IMR-90 (cell line): Measurements from ENCODE around the gene SSPN. TPM values are rescaled to one million over a fixed set of nuclear protein-coding genes. Genes with fewer than 3 reads are reported as not detected.

ENCODE experiments used
- ATAC-seq: fragments of 200-7000 bp; cut with Tn5 transposase; 2 replicates; pipeline ENCODE4 v1.9.1; 2020; ENCODE audit warnings: low read depth, mild to moderate bottlenecking, moderate library complexity
- BruUV-seq: library from RNA; stranded (reverse); fragments of 400-500 nt; replicated peaks from 2 replicates; lab custom pipeline; 2021; lab: Mats Ljungman, UMichigan
- CTCF ChIA-PET: fragments of 300-600 bp; formaldehyde crosslinking; extraction: SDS; loops from one replicate; lab custom pipeline; 2021; ENCODE audit warnings: antibody characterized with exemption; lab: Yijun Ruan, JAX
- POLR2A ChIA-PET: fragments of 300-600 bp; sonication (Branson Sonifier 250); formaldehyde crosslinking; loops from one replicate; lab custom pipeline; 2022; ENCODE audit warnings: antibody characterized with exemption; ENCODE audit not compliant: unreplicated experiment; lab: Charles Lee
- DNase-seq: peaks from one replicate; pipeline ENCODE4 v3.0.0; 2013
- H2AFZ ChIP-seq: replicated peaks from 2 replicates; pipeline ENCODE3; 2013; ENCODE audit warnings: low read length, mild to moderate bottlenecking; ENCODE audit not compliant: poor library complexity
- H2AK5ac ChIP-seq: 2 replicates; pipeline ENCODE4 v1.6.1; 2013; ENCODE audit warnings: low read depth, low read length, inconsistent platforms
- H2AK9ac ChIP-seq: replicated peaks from 2 replicates; pipeline ENCODE3; 2013; ENCODE audit warnings: mild to moderate bottlenecking, low read depth, low read length, moderate library complexity; ENCODE audit not compliant: poor library complexity
- H2BK120ac ChIP-seq: 2 replicates; pipeline ENCODE4 v1.6.1; 2013; ENCODE audit warnings: low read depth, low read length, inconsistent platforms
- H2BK15ac ChIP-seq: 3 replicates; pipeline ENCODE4 v1.6.1; 2013; ENCODE audit warnings: low read depth, low read length, inconsistent platforms
- H2BK20ac ChIP-seq: 2 replicates; pipeline ENCODE4 v1.6.1; 2013; ENCODE audit warnings: low read depth, mild to moderate bottlenecking, inconsistent platforms, low read length, moderate library complexity
- H2BK5ac ChIP-seq: 2 replicates; pipeline ENCODE4 v1.6.1; 2013; ENCODE audit warnings: mild to moderate bottlenecking, low read depth, low read length, inconsistent platforms; ENCODE audit not compliant: poor library complexity, severe bottlenecking
- H3K14ac ChIP-seq: replicated peaks from 2 replicates; pipeline ENCODE4 v1.6.1; 2013; ENCODE audit warnings: low read depth, low read length, inconsistent platforms
- H3K18ac ChIP-seq: 2 replicates; pipeline ENCODE4 v1.6.1; 2013; ENCODE audit warnings: low read depth, low read length, control low read depth
- H3K23ac ChIP-seq: 2 replicates; pipeline ENCODE4 v1.6.1; 2013; ENCODE audit warnings: low read depth, low read length, inconsistent platforms
- H3K27ac ChIP-seq: 2 replicates; pipeline ENCODE4 v1.5.1; 2013; ENCODE audit warnings: mild to moderate bottlenecking, control low read depth, low read length; ENCODE audit not compliant: insufficient read depth
- H3K27me3 ChIP-seq: 2 replicates; pipeline ENCODE4 v1.6.1; 2013; ENCODE audit warnings: low read length; ENCODE audit not compliant: control insufficient read depth, insufficient read depth
- H3K36me3 ChIP-seq: 2 replicates; pipeline ENCODE4 v1.6.1; 2013; ENCODE audit warnings: low read length, mixed read lengths; ENCODE audit not compliant: control insufficient read depth, insufficient read depth
- H3K4ac ChIP-seq: 2 replicates; pipeline ENCODE4 v1.6.1; 2013; ENCODE audit warnings: low read depth, low read length, inconsistent platforms
- H3K4me1 ChIP-seq: 2 replicates; pipeline ENCODE4 v1.6.1; 2013; ENCODE audit warnings: low read length, mixed read lengths; ENCODE audit not compliant: control insufficient read depth, insufficient read depth
- H3K4me2 ChIP-seq: 2 replicates; pipeline ENCODE4 v1.6.1; 2013; ENCODE audit warnings: low read depth, mild to moderate bottlenecking, control low read depth, low read length, moderate library complexity
- H3K4me3 ChIP-seq: 2 replicates; pipeline ENCODE4 v1.5.1; 2013; ENCODE audit warnings: low read depth, mild to moderate bottlenecking, control low read depth, low read length, moderate library complexity; ENCODE audit not compliant: insufficient read depth
- H3K56ac ChIP-seq: 2 replicates; pipeline ENCODE4 v1.6.1; 2013; ENCODE audit warnings: low read length, inconsistent platforms; ENCODE audit not compliant: insufficient read depth; ENCODE audit errors: extremely low read depth
- H3K79me1 ChIP-seq, 2 experiments: 2 replicates each; pipeline ENCODE4 v1.6.1; 2013; ENCODE audit warnings: low read length in 2 of 2, inconsistent platforms in 1 of 2, low read depth in 1 of 2
- H3K9ac ChIP-seq: 2 replicates; pipeline ENCODE4 v1.6.1; 2013; ENCODE audit warnings: low read depth, low read length, control low read depth
- H3K9me1 ChIP-seq: 2 replicates; pipeline ENCODE4 v1.6.1; 2013; ENCODE audit warnings: low read length, inconsistent platforms; ENCODE audit not compliant: insufficient read depth
- H3K9me3 ChIP-seq: 2 replicates; pipeline ENCODE4 v1.6.1; 2013; ENCODE audit warnings: low read length; ENCODE audit not compliant: control insufficient read depth, insufficient read depth
- H4K20me1 ChIP-seq: 2 replicates; pipeline ENCODE4 v1.6.1; 2013; ENCODE audit warnings: low read length, inconsistent platforms; ENCODE audit not compliant: insufficient read depth
- H4K5ac ChIP-seq: 2 replicates; pipeline ENCODE4 v1.6.1; 2013; ENCODE audit warnings: mild to moderate bottlenecking, low read depth, low read length, control low read depth
- H4K8ac ChIP-seq, 2 experiments: 2 replicates each; pipeline ENCODE4 v1.6.1; 2013; ENCODE audit warnings: low read depth in 2 of 2, low read length in 2 of 2, control low read depth in 1 of 2, inconsistent platforms in 1 of 2
- H4K91ac ChIP-seq: 2 replicates; pipeline ENCODE4 v1.6.1; 2013; ENCODE audit warnings: low read depth, low read length, inconsistent platforms; ENCODE audit not compliant: insufficient read depth
- BHLHE40 ChIP-seq: fragments of 150-350 bp; IDR thresholded peaks from 2 replicates; pipeline ENCODE4 v1.6.1; 2016; ENCODE audit warnings: mild to moderate bottlenecking, low read depth, low read length
- CEBPB ChIP-seq: IDR thresholded peaks from 2 replicates; pipeline ENCODE4 v1.6.1; 2012; ENCODE audit warnings: low read depth, low read length, improper control_type of control experiment
- CHD1 ChIP-seq: IDR thresholded peaks from 2 replicates; pipeline ENCODE4 v1.6.1; 2012; ENCODE audit warnings: low read depth, low read length, improper control_type of control experiment
- FOS ChIP-seq: fragments of 150-350 bp; IDR thresholded peaks from 2 replicates; pipeline ENCODE4 v1.6.1; 2016; ENCODE audit warnings: low read depth, low read length
- MAFK ChIP-seq: IDR thresholded peaks from 2 replicates; pipeline ENCODE4 v1.6.1; 2012; ENCODE audit warnings: low read depth, low read length, improper control_type of control experiment
- MAZ ChIP-seq: IDR thresholded peaks from 2 replicates; pipeline ENCODE4 v1.6.1; 2012; ENCODE audit warnings: low read depth, mild to moderate bottlenecking, low read length, improper control_type of control experiment, moderate library complexity, borderline replicate concordance
- MXI1 ChIP-seq: IDR thresholded peaks from 2 replicates; pipeline ENCODE4 v1.6.1; 2012; ENCODE audit warnings: low read depth, mild to moderate bottlenecking, low read length, moderate library complexity, borderline replicate concordance
- NFE2L2 ChIP-seq: fragments of 150-350 bp; IDR thresholded peaks from 2 replicates; pipeline ENCODE4 v1.6.1; 2016; ENCODE audit warnings: low read depth, mild to moderate bottlenecking, low read length
- POLR2A ChIP-seq: IDR thresholded peaks from 2 replicates; pipeline ENCODE4 v1.6.1; 2012; ENCODE audit warnings: mild to moderate bottlenecking, low read depth, low read length
- RAD21 ChIP-seq: IDR thresholded peaks from 2 replicates; pipeline ENCODE4 v1.6.1; 2012; ENCODE audit warnings: low read length, improper control_type of control experiment
- RCOR1 ChIP-seq: IDR thresholded peaks from 2 replicates; pipeline ENCODE4 v1.6.1; 2012; ENCODE audit warnings: mild to moderate bottlenecking, low read length, improper control_type of control experiment; ENCODE audit not compliant: insufficient replicate concordance
- RFX5 ChIP-seq: IDR thresholded peaks from 2 replicates; pipeline ENCODE4 v1.8.0; 2012; ENCODE audit warnings: low read depth, mild to moderate bottlenecking, low read length, moderate library complexity
- SMC3 ChIP-seq: fragments of 150-350 bp; IDR thresholded peaks from 2 replicates; pipeline ENCODE4 v1.6.1; 2016; ENCODE audit warnings: low read depth, mild to moderate bottlenecking, antibody characterized with exemption, low read length, moderate library complexity
- USF2 ChIP-seq: fragments of 150-350 bp; IDR thresholded peaks from 2 replicates; pipeline ENCODE4 v1.6.1; 2017; ENCODE audit warnings: mild to moderate bottlenecking, antibody characterized with exemption, low read length, low read depth
- WGBS, 2 experiments: methylation state at CpG; one replicate each; pipeline versions ENCODE4 v1.1.5 to v1.1.7; 2013; ENCODE audit warnings: missing lambda C conversion rate in 2 of 2; ENCODE audit not compliant: insufficient read length in 1 of 2; ENCODE audit errors: extremely low coverage in 2 of 2; 5-methylcytosine and 5-hydroxymethylcytosine counted together
- dilution Hi-C: fragments of 300-500 bp; cut with HindIII; formaldehyde crosslinking; loops from one replicate; pipeline ENCODE4 v1.14.3; 2018; ENCODE audit warnings: low sequenced_read_pairs; ENCODE audit not compliant: unreplicated experiment
- in situ Hi-C: fragments of 300-500 bp; cut with MboI; formaldehyde crosslinking; loops from 3 replicates; pipeline ENCODE4 v1.14.3; 2019; ENCODE audit warnings: low sequenced_read_pairs, inconsistent platforms, mixed read lengths
- intact Hi-C: fragments of 100-400 bp; cut with micrococcal nuclease; formaldehyde crosslinking; loops from 2 replicates; pipeline ENCODE4 v1.10.0; 2022
- polyA plus RNA-seq, 3 experiments: library from polyadenylated mRNA; depleted of rRNA; stranded (reverse); fragments of >200 nt; gene quantifications; 2 replicates each; pipeline ENCODE4 v1.2.3, GENCODE V29; 2012; ENCODE audit warnings: low replicate concordance in 1 of 3
- total RNA-seq: library from RNA; depleted of rRNA; stranded (reverse); fragments of >200 nt; gene quantifications from 2 replicates; pipeline ENCODE4 v1.2.3, GENCODE V29; 2012
- TF ChIP-seq, protein P1 (sequence below): conservative IDR thresholded peaks from 2 replicates; pipeline ENCODE4 v1.5.1; 2012; ENCODE audit warnings: mild to moderate bottlenecking, low read depth, low read length, improper control_type of control experiment

The SSPN gene
- total and polyA plus RNA-seq, 2 of the 4 experiments (the other 2 are of a cell fraction), result 3.5 to 5.6 TPM

- peak overlapping the region; percentile 50; the same call in 1 of the 2 replicates for H3K56ac ChIP-seq
- no peaks in the 10 kb centered on the region for H4K20me1 ChIP-seq
- 5% methylated on average over 4 of the region's 5 CpGs; no CpG with 5 or more reads in 1 of the 2 experiments for WGBS, 2 experiments
- dilution Hi-C loops, result no loop called here
- H2AK9ac ChIP-seq, result no peak overlapping the region
- in situ Hi-C loops, result no loop called here
- H2AFZ ChIP-seq, result peak overlapping the region; percentile 77
- peaks cover 15% of the 10 kb centered on the region for H3K9me1 ChIP-seq
- no peak overlapping the region for H3K9ac ChIP-seq
- H4K5ac ChIP-seq, result peak overlapping the region; percentile 33; the same call in 1 of the 2 replicates
- H3K4me2 ChIP-seq, result peak overlapping the region; percentile 82; the same call in 1 of the 2 replicates
- H3K27me3 ChIP-seq, result no peaks in the 10 kb centered on the region; the same call in 1 of the 2 replicates
- CTCF ChIA-PET, result interaction anchor here (0.6 to 0.9 kb wide), 3 partner anchors 13 to 315 kb away, joined by 3 to 4 read pairs (median 3); no protein-coding TSS in a partner anchor
- H3K4me3 ChIP-seq, result no peak overlapping the region
- H2BK5ac ChIP-seq, result peak overlapping the region; percentile 70
- peak overlapping the region; percentile 66; the same call in 1 of the 2 replicates for H3K23ac ChIP-seq
- ATAC-seq (peak; percentile 92), DNase-seq (peak; percentile 97)
- intact Hi-C loops, result loop anchor here (5.0 kb wide), 1 partner anchor 39 kb away; no protein-coding TSS in a partner anchor
- H3K9me3 ChIP-seq, result no peaks in the 10 kb centered on the region
- no peaks in the 10 kb centered on the region for H3K36me3 ChIP-seq
- peak overlapping the region; percentile 55 for H3K14ac ChIP-seq
- H3K4ac ChIP-seq, result peak overlapping the region; percentile 71
- H4K8ac ChIP-seq, result peak overlapping the region in 1 of 2 experiments; percentile 82; a peak in 3 of 4 replicates
- POLR2A ChIA-PET, result no interaction called here
- H3K79me1 ChIP-seq, result no peaks in the 10 kb centered on the region
- peak overlapping the region; percentile 91 for H2BK20ac ChIP-seq
- H3K27ac ChIP-seq, result no peak overlapping the region; the same call in 1 of the 2 replicates
- H2BK120ac ChIP-seq, result peak overlapping the region; percentile 86
- peak overlapping the region; percentile 58; the same call in 1 of the 2 replicates for H3K18ac ChIP-seq
- no TSS peak for BruUV-seq
- peaks cover 19% of the 10 kb centered on the region for H3K4me1 ChIP-seq
- H2AK5ac ChIP-seq, result peak overlapping the region; percentile 41; the same call in 1 of the 2 replicates
- H2BK15ac ChIP-seq, result peak overlapping the region; percentile 81; the same call in 2 of the 3 replicates
- H4K91ac ChIP-seq, result peak overlapping the region; percentile 62
- TF ChIP-seq POLR2A (no peak; the same call in 1 of the 2 replicates), CHD1 (no peak; the same call in 1 of the 2 replicates), BHLHE40 (peak; percentile 77; the same call in 1 of the 2 replicates), NFE2L2 (no peak), RAD21 (peak; percentile 36), MAZ (no peak), RCOR1 (peak; percentile 45), MXI1 (no peak), FOS (peak; percentile 95), USF2 (no peak), RFX5 (no peak), MAFK (no peak), CEBPB (peak; percentile 65; the same call in 1 of the 2 replicates), SMC3 (peak; percentile 22; the same call in 1 of the 2 replicates)
- TF ChIP-seq, protein P1, sequence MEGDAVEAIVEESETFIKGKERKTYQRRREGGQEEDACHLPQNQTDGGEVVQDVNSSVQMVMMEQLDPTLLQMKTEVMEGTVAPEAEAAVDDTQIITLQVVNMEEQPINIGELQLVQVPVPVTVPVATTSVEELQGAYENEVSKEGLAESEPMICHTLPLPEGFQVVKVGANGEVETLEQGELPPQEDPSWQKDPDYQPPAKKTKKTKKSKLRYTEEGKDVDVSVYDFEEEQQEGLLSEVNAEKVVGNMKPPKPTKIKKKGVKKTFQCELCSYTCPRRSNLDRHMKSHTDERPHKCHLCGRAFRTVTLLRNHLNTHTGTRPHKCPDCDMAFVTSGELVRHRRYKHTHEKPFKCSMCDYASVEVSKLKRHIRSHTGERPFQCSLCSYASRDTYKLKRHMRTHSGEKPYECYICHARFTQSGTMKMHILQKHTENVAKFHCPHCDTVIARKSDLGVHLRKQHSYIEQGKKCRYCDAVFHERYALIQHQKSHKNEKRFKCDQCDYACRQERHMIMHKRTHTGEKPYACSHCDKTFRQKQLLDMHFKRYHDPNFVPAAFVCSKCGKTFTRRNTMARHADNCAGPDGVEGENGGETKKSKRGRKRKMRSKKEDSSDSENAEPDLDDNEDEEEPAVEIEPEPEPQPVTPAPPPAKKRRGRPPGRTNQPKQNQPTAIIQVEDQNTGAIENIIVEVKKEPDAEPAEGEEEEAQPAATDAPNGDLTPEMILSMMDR, result peak; percentile 20; the same call in 1 of the 2 replicates
Measured at GRCh38 chr12:26153421-26154154, 41.8 kb upstream of the SSPN start.
